Measurements from ENCODE around the gene SUPT5H. TPM values are rescaled to one million over a fixed set of nuclear protein-coding genes. Genes with fewer than 3 reads are reported as not detected.
A peak's percentile ranks its signal among the peaks of the same experiment; 100 is the strongest.

The SUPT5H gene
- total RNA-seq, 1 donor from 2014 or later = 102 TPM

DNA sequence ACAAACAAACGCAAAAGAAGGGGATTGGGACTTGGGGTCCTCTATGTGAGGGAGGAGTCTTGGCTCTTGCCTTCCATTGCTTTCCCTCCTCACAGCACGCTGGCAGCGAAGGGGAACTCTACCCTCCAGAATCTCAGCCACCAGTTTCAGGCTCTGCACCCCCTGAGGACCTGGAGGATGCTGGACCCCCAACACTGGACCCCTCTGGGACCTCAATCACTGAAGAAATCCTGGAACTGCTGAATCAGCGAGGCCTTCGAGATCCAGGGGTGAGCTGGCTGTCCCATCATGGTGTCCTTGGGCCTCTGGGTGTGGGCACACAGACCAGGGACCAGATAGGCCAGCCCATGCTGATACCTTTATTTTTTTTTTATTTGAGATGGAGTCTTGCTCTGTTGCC is 23.4 kb upstream of the SUPT5H start:
- intact Hi-C loops (cut with DNase I) = no loop called here
- DNase-seq (ENCODE audit: low spot score) = no peak

DNA sequence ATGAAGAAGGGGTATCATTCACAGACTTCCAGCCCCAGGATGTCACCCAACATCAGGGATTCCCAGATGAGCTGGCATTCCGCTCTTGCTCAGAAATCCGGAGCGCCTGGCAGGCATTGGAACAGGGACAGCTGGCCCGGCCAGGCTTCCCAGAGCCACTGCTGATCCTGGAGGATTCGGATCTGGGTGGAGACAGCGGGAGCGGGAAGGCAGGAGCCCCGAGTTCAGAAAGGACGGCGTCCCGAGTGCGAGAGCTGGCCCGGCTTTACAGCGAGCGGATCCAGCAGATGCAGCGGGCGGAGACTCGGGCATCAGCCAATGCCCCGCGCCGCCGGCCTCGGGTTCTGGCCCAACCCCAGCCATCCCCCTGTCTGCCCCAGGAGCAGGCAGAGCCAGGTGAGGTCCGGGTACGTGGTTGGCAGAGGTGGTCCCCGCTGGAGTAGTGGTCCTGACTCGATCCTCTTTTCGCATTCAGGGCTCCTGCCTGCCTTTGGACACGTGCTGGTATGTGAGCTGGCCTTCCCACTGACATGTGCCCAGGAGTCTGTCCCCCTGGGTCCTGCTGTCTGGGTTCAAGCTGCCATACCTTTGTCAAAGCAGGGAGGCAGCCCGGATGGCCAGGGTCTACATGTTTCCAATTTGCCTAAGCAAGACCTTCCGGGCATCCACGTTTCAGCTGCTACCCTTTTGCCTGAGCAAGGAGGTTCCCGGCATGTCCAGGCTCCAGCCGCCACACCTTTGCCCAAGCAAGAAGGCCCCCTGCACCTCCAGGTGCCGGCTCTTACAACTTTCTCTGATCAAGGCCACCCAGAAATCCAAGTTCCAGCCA is 21.9 kb upstream of the SUPT5H start:
- DNase-seq (ENCODE audit: low spot score) (no peak), ATAC-seq (no peak)
- intact Hi-C loops (cut with DNase I) = no loop called here

More for the DNA sequence above, 23.4 kb upstream of the SUPT5H start:
- no peak for ATAC-seq

DNA sequence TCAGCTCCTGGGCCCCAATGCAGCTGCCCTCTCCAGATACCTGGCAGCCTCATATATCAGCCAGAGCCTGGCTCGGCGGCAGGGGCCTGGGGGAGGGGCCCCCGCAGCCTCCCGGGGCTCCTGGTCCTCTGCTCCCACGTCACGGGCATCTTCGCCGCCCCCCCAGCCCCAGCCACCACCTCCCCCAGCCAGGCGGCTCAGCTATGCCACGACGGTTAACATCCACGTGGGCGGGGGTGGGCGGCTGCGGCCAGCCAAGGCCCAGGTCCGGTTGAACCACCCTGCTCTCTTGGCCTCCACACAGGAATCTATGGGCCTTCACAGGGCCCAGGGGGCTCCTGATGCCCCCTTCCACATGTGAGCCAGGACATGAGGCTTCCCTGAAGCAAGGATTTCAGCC is 20.4 kb upstream of the SUPT5H start:
- no peak for DNase-seq (ENCODE audit: low spot score)
- intact Hi-C loops (cut with DNase I) = no loop called here
- no peak for ATAC-seq

DNA sequence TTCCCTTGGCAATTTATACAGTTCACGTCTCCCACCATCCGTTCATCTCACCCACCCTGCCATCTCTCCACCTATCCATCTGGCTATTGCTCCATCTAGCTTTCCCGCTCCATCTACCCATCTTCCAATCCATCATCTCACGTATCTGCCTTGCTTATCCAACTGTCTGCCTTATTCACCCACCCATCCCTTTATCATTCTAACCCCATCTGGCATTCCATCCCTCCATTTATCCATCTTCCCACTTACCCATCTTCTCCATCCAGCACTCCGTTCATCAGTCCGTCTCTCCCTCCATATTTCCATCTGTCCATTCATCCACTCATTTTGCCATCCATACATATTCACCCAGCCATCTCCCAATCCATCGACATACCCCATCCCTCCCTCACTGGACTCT is 19.6 kb upstream of the SUPT5H start:
- intact Hi-C loops (cut with DNase I) = no loop called here
- DNase-seq (ENCODE audit: low spot score) = no peak
- ATAC-seq = no peak

DNA sequence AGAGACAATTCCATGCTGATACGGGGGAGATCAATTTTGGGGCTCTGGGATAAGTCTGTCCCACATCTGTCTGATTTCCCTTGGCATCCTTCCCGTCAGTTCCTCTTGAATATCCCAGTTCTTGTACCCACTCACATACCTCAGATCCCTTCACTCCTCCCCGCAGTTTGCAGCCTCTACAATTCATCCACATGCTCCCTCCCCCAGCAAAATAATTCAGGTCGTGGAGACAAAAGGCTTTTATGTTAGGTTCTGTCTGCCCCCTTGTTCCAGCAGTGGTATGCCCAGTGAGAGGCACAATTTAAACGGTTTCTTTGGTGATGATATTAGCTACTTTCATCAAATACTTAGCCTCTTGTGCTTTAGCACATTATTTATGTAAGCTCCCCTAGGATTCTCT is 19.2 kb upstream of the SUPT5H start:
- intact Hi-C loops (cut with DNase I) = no loop called here

DNA sequence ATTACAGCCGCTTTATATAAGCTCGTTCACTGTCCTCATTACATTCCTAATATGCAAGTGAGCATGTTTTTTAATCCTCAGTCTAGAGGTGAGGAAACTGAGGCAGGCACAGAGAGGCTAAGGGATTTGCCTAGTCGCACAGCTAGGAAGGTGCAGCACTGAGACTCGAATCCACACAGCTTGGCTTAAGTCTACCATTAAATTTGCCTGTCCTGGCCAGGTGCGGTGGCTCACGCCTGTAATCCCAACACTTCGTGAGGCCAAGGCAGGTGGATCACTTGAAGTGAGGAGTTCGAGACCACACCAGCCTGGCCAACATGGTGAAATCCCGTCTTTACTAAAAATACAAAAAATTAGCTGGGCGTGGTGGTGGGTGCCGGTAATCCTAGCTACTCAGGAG is 17.7 kb upstream of the SUPT5H start:
- no peak for DNase-seq (ENCODE audit: low spot score)
- no peak for ATAC-seq
- intact Hi-C loops (cut with DNase I) = no loop called here

More for the DNA sequence above, 19.2 kb upstream of the SUPT5H start:
- DNase-seq (ENCODE audit: low spot score) (no peak), ATAC-seq (no peak)

DNA sequence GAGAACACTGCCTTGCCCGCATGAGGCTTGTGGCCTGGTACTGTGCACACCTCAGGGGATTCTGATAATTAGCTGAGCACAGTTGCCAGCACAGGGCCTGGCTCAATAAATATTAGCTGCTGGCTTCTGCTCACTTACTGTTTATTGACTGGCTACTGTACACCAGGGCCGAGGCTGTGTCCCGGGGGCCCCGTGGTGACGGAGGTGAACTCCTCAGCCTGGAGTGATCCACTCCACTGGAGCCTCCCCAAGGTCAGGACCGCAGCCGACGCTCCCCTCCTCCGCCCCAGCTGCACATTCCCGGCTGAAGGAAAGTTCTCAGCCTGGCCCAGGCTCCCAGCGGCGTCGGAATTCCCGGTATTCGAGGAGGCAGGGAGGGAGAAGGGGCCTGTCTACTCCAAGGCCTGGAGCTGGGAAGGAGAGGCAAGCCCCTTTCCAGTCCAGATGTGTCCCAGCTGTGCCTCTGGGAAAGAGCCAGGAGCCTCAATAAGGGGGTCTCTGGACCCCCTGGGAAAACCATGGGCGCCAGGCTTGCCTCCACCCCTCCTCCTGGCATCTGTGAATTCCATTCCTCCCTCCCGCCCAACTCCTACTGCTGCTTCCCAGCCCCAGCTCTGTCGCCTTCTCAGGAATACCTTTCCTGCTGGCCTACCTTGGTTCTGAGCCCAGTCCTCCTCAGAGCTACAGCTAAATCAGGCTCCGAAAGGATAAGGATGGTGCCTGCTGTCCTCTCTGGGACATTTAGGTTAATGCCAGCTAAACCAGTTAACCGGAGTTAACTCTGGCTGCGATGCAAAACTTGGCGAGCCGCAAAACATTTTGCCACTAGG is 16.9 kb upstream of the SUPT5H start:
- peak; percentile 86 for DNase-seq (ENCODE audit: low spot score)
- ATAC-seq = peak; percentile 89
- intact Hi-C loops (cut with DNase I) = no loop called here

DNA sequence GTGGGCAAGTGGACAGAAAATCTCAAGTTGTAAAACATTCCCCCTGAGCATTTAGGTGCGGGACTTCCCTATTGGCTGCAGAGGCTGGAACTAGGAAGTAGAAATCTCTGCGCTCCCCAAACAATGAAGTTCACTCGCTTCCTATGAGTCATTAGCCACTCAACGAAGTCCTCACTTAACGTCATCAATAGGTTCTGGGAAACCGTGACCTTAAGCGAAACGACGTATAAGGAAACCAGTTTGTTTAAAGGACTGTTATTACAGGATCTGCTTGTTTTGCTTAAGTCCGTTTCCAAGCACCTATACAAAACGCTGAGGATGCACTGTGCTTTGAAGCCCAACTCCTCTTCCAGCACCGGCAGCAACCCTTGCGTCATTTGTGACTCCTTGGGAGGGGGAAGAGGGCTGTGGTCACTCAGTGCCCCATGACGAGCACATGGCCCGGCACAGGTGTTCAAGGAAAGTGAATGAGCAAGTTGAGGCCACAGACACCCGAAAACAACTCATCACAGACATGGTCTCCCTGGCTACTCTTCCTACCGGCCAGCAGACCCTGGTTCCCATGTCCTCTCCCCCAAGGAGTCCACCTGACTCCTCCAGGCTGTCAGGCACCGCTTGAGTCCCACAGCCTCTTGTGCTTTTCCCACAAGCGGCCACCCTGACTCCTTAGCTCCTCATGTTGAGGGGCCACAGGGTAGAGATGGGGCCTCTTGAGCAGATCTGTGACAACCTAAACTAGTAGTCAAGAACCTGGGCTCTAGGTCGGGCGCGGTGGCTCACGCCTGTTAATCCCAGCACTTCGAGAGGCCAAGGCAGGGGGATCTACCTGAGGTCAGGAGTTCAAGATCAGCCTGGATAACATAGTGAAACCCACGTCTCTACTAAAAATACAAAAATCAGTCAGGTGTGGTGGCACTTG is 14.4 kb upstream of the SUPT5H start:
- DNase-seq (ENCODE audit: low spot score) (no peak), ATAC-seq (no peak)
- intact Hi-C loops (cut with DNase I) = no loop called here

DNA sequence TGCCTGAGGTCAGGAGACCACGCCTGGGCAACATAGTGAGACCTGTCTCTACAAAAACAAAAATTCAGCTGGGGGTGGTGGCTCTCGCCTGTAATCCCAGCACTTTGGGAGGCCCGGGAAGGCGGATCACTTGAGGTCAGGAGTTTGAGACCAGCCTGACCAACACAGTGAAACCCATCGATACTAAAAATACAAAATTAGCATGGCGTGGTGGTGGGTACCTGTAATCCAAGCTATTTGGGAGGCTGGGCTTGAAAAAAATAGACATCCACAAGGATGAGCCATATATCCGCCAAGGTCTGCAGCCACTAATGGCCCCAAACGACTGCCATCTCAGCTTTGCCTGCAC is 12.7 kb upstream of the SUPT5H start:
- no peak for DNase-seq (ENCODE audit: low spot score)
- intact Hi-C loops (cut with DNase I) = no loop called here
- no peak for ATAC-seq

DNA sequence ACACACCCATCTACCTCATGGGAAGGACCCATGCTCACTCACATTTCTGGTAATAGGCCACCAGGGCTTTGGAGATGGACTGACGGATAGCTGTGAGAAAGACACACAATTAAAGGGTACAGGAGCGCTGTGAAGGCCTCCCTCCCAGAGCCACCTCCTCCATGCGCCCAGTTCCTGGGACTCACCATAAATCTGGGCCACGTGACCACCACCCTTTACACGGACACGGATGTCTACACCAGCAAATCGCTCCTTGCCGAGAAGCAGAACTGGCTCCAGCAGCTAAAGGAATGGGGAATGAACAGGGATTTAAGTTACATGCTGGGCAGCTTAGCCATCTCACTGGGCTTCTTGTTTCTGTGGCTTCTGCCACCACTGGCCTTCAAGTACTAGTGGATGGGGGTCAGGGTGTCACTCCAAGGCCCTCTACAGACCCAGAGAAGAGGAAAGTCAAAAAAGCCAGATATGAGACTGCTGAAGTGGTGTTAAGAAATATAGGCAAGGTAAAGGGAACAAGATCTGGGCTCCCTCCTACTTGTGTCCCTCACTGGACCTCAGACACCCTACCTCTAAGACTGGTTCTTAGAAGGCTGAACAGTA is 11.8 kb upstream of the SUPT5H start:
- intact Hi-C loops (cut with DNase I) = no loop called here
- ATAC-seq (no peak), DNase-seq (ENCODE audit: low spot score) (no peak)

DNA sequence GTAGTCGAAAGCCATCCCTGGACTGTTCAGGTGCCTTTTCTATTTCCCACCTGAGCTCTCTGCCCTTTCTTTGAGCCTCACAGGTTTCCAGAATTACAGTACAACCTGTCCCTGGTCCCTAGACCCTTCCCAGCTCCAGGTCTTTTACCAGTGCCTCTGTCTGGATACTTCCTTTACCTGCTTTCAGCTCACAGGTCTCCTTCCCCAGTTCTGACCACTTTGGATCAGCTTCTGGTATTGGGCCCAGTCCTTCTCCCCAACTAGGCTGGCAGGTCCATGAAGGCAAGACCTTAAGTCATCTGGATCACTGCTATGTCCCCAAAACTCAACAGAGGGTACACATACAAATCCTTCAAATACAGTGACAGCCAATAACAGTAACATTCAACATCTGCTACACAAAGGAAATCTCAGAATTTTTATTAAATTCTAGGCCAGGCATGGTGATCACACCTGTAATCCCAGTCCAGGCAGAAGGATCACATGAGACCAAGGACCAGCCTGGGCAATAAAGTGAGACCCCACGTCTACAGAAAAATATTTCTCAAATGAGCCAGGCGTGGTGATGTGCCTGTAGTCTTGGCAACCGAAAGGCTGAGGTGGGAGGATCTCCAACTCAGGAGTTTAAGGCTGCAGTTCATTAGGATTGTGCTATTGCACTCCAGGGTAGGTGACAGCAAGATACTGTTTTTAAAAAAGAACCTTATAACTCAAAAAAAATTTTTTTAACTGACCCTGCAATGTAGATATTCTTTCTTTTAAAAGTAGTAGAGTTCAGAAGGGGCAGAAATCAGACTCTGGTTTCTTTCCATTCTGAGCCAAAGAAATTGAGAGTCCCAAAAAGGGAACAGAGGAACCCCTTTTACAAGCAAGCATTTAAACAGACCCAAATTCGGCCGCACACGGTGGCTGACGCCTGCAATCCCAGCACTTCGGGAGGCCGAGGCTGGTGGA is 11.0 kb upstream of the SUPT5H start:
- DNase-seq (ENCODE audit: low spot score) (no peak), ATAC-seq (no peak)
- intact Hi-C loops (cut with DNase I) = no loop called here

DNA sequence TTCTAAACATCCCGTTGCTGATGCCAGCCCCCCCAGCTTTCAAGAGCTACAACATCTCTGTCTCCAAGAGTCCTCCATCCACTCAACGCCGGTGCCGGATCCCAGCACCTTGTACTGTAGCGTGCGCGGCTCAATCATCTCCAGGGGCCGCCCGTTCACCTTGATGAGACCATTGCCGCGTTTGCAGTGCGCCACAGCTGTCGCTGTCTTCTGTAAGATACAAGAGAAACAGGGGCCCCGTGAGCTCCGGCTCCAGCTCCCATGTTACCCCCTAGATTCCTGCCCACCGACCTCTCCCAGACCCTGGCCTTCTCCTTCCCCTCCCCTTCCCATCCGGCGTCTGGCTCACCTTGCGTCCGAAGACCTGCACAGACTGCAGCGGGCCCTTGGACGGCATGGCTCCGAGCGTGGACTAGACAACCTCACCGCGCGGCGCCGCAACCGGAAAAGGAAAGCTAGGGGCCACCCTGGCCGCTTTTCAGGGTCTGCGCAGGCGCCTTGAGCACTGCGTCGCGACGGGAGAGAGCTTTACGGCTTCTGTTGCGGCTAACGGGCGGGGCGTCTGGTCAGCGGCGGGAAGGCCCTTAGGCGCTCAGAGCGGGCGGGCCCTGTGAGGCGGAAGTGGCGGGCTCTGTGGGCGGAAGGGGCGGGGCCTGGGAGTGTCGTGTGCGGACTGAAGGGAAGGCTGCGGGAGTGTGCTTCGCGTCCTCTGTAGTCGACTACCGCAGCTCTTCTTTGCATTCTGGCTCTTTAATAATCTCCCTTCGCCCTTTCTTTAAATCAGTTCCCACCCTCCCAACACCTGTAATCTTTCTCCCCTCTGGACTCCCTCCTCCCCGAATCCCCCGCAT is 9.7 kb upstream of the SUPT5H start, which contains the start of gene RPS16:
RPS16 (minus strand) TSS at position 451 of the 851 bp plus-strand sequence; CDS start at position 397, 54 bp downstream.
- ATAC-seq (peak; percentile 99), DNase-seq (ENCODE audit: low spot score) (peak; percentile 99)
- intact Hi-C loops (cut with DNase I) = no loop called here

DNA sequence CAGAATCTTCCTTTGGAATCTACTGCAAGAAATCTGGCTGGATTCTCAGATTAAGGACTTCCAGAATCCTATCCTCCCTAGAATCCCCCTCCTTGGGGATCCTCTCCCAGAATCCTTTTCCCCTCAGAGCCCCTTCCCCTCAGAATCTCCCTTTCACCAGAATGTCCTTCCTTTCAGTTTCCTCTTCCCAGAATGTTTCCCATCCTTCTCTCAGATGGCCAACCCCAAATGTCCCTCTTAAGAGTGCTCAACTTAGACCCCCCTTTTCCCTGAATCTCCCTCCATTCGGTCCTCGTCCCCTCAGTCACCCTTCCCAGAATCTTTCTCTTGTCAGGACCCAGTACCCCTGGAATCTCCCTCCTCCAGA is 9.0 kb upstream of the SUPT5H start:
- ATAC-seq (no peak), DNase-seq (ENCODE audit: low spot score) (no peak)
- intact Hi-C loops (cut with DNase I) = no loop called here

DNA sequence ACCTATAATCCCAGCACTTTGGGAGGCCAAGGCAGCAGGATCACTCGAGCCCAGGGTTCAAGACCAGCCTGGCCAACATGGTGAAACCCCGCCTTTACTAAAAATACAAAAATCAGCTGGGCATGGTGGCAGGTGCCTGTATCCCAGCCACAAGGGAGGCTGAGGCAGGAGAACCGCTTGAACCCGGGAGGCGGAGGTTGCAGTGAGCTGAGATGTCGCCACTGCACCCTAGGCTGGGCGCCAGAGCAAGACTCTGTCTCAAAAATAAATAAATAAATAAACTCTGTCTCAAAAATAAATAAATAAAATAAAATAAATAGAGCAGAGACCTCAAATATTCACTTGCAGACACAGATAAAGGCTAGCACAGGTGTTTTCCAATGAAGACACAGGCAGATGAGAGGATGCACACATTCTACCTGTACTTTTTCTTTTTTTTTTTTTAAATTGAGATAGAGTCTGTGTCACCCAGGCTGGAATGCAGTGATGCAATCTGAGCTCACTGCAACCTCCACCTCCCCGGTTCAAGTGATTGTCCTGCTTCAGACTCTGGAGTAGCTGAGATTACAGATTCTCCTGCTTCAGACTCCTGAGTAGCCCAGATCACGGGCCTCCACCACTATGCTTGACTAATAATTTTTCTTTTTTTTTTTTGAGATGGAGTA is 7.0 kb upstream of the SUPT5H start:
- no peak for ATAC-seq
- DNase-seq (ENCODE audit: low spot score) = no peak
- intact Hi-C loops (cut with DNase I) = no loop called here

DNA sequence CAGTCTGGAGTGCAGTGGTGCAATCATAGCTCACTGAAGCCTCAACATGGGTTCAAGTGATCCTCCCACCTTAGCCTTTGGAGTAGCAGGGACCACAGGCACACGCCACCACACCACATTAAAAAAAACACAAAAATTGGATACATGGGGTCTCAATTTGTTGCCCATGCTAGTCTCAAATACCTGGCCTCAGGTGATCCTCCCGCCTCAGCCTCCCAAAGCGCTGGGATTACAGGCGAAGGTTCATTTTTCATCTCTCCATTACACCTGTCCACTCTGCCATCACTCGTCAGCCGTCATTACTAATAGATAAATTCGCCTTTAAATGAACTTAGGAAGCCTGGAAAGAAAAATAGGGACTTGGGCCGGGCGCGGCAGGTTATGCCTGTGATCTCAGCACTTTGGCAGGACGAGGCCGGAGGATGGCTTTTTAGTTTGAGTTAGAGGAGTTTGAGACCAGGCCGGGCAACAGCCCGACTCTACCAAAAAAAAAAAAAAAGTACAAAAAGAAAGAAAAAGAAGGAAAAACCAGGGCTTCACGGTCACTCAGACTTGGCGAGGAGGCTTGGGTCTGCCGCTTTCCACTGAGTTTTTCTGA is 685 bp upstream of the SUPT5H start:
- intact Hi-C loops (cut with DNase I) = no loop called here
- DNase-seq (ENCODE audit: low spot score) (no peak), ATAC-seq (peak; percentile 29)
